Measurements from ENCODE around the gene CASKIN1.

CASKIN1 gene

GRCh38 chr16:2155977-2156848 is 40.2 kb downstream of the CASKIN1 start:
- Histone ChIP-seq H3K27me3 (ENCODE audit: low read depth, low read length) (no peaks in the 10 kb centered on the region), H3K4me1 (ENCODE audit: low read length) (peaks cover 55% of the 10 kb centered on the region), H3K4me2 (ENCODE audit: low read length) (peak overlapping the region; percentile 86), H2AFZ (ENCODE audit: low read depth, low read length) (no peak overlapping the region), H3K36me3 (replicated peaks; ENCODE audit: low read depth, low read length) (peaks cover 32% of the 10 kb centered on the region), H3K9ac (ENCODE audit: low read length) (peak overlapping the region; percentile 70), H3K79me2 (ENCODE audit: low read length) (peaks cover 91% of the 10 kb centered on the region), H3K9me3 (ENCODE audit: insufficient read depth, low read length) (no peaks in the 10 kb centered on the region), H3K4me3 (ENCODE audit: low read length) (peak overlapping the region; percentile 80), H4K20me1 (ENCODE audit: insufficient read depth, low read length) (peaks cover 56% of the 10 kb centered on the region), H3K27ac (ENCODE audit: low read length) (peak overlapping the region; percentile 7; the same call in 1 of the 2 replicates)
- TF ChIP-seq EZH2phosphoT487 (IDR thresholded peaks at IDR 0.05; ENCODE audit: low read depth): no peak
- TF ChIP-seq, protein P1, sequence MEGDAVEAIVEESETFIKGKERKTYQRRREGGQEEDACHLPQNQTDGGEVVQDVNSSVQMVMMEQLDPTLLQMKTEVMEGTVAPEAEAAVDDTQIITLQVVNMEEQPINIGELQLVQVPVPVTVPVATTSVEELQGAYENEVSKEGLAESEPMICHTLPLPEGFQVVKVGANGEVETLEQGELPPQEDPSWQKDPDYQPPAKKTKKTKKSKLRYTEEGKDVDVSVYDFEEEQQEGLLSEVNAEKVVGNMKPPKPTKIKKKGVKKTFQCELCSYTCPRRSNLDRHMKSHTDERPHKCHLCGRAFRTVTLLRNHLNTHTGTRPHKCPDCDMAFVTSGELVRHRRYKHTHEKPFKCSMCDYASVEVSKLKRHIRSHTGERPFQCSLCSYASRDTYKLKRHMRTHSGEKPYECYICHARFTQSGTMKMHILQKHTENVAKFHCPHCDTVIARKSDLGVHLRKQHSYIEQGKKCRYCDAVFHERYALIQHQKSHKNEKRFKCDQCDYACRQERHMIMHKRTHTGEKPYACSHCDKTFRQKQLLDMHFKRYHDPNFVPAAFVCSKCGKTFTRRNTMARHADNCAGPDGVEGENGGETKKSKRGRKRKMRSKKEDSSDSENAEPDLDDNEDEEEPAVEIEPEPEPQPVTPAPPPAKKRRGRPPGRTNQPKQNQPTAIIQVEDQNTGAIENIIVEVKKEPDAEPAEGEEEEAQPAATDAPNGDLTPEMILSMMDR (IDR thresholded peaks at IDR 0.05; ENCODE audit: low read depth, low read length): no peak

DNA sequence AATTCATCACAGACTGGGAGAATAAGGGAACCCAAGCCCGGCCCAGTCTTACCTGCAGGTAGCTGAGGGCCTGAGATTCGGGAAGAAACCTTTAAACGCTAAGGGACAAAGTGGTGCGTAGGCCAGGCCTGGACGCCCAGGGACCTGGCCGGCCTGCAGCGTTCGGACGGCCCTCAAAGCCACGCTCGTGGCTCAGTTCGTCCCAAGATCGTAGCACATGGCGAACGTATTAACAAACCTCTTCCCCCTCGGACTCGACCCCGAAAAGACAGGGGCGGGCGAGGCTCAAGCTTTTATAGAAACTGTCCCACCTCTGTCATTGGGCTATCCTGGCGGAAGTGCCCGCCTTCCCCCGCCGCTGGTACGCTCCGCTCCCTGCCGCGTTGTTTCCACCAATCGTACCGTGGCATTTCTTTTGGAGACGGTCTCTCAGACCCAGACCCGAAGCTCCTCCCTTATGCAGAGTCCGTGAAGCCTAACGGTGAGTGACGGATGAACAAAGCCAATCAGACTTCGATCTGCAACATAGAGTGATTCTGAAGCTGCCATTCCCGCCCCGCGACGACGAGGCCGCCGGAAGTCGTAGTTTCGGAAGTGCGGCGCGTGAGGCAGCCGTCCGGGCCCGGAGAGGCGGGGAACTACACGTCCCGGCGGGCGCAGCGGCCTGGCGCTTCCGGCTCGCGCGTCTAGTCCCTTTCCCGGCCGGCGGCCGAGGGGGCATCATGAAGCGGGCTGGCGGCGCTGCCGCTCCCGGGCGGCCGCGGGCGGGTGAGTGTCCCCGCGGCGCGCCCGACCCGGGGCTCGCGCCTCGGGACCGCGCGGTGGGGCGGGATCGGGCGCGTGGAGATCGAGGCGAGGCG is 41.1 kb downstream of the CASKIN1 start, which contains the start of gene TRAF7:
Gene TRAF7, plus strand, starts transcription at position 692 of the 860 bp plus-strand sequence. CDS start 8,139 bp downstream, outside the sequence.
- no peaks in the 10 kb centered on the region for H3K27me3 ChIP-seq (ENCODE audit: low read depth, low read length)
- peaks cover 84% of the 10 kb centered on the region for H3K79me2 ChIP-seq (ENCODE audit: low read length)
- peak within 1 kb of the TSS; percentile 99 for H3K4me2 ChIP-seq (ENCODE audit: low read length)
- H3K9me3 ChIP-seq (ENCODE audit: insufficient read depth, low read length): no peaks in the 10 kb centered on the region
- H2AFZ ChIP-seq (ENCODE audit: low read depth, low read length): no peak within 1 kb of the TSS
- TF ChIP-seq, protein P1 (IDR thresholded peaks at IDR 0.05; ENCODE audit: low read depth, low read length): no peak
- TF ChIP-seq EZH2phosphoT487 (IDR thresholded peaks at IDR 0.05; ENCODE audit: low read depth): no peak
- H3K27ac ChIP-seq (ENCODE audit: low read length): peak within 1 kb of the TSS; percentile 72
- peaks cover 60% of the 10 kb centered on the region for H3K4me1 ChIP-seq (ENCODE audit: low read length)
- H3K9ac ChIP-seq (ENCODE audit: low read length): peak within 1 kb of the TSS; percentile 99
- peak within 1 kb of the TSS; percentile 88 for H3K4me3 ChIP-seq (ENCODE audit: low read length)
- peaks cover 37% of the 10 kb centered on the region for H3K36me3 ChIP-seq (replicated peaks; ENCODE audit: low read depth, low read length)
- H4K20me1 ChIP-seq (ENCODE audit: insufficient read depth, low read length): peaks cover 62% of the 10 kb centered on the region

GRCh38 chr16:2154533-2155090 is 41.8 kb downstream of the CASKIN1 start:
- peak overlapping the region; percentile 99 for H3K9ac ChIP-seq (ENCODE audit: low read length)
- H3K4me1 ChIP-seq (ENCODE audit: low read length): peaks cover 60% of the 10 kb centered on the region
- H3K36me3 ChIP-seq (replicated peaks; ENCODE audit: low read depth, low read length): peaks cover 37% of the 10 kb centered on the region
- TF ChIP-seq, protein P1 (IDR thresholded peaks at IDR 0.05; ENCODE audit: low read depth, low read length): no peak
- no peak for TF ChIP-seq EZH2phosphoT487 (IDR thresholded peaks at IDR 0.05; ENCODE audit: low read depth)
- H2AFZ ChIP-seq (ENCODE audit: low read depth, low read length): no peak overlapping the region
- no peaks in the 10 kb centered on the region for H3K27me3 ChIP-seq (ENCODE audit: low read depth, low read length)
- H3K27ac ChIP-seq (ENCODE audit: low read length): peak overlapping the region; percentile 72
- peaks cover 78% of the 10 kb centered on the region for H3K79me2 ChIP-seq (ENCODE audit: low read length)
- peaks cover 60% of the 10 kb centered on the region for H4K20me1 ChIP-seq (ENCODE audit: insufficient read depth, low read length)
- peak overlapping the region; percentile 88 for H3K4me3 ChIP-seq (ENCODE audit: low read length)
- no peaks in the 10 kb centered on the region for H3K9me3 ChIP-seq (ENCODE audit: insufficient read depth, low read length)
- peak overlapping the region; percentile 99 for H3K4me2 ChIP-seq (ENCODE audit: low read length)

Data from OCI-LY3 (cell line).